HG02870 (cell line): Measurements from ENCODE around the gene MCOLN1.
"Not testable (repeated sequence)": the region's sequence is repeated elsewhere in the genome, so short reads cannot be mapped to it uniquely, and the experiment has no call there.

Experiments
- ATAC-seq: cut with Tn5 transposase; IDR thresholded peaks from one replicate; pipeline ENCODE4 v1.9.1; 2021; ENCODE audit warnings: mild to moderate bottlenecking, moderate library complexity; ENCODE audit not compliant: unreplicated experiment

MCOLN1 gene

GRCh38 chr19:7562646-7563393 lies 40.4 kb downstream of the MCOLN1 start:
- no peak for ATAC-seq

GRCh38 chr19:7564866-7565265 lies 42.4 kb downstream of the MCOLN1 start:
- no peak for ATAC-seq

GRCh38 chr19:7565332-7565731 lies 42.9 kb downstream of the MCOLN1 start:
- no peak for ATAC-seq

GRCh38 chr19:7570761-7571160 lies 48.3 kb downstream of the MCOLN1 start:
- ATAC-seq = no peak

GRCh38 chr19:7575434-7576040 lies 53.1 kb downstream of the MCOLN1 start:
- ATAC-seq = no peak

GRCh38 chr19:7577422-7577821 lies 55.0 kb downstream of the MCOLN1 start:
- ATAC-seq = not testable (repeated sequence)

- ATAC-seq = no peak
Measured at GRCh38 chr19:7578127-7578526, 55.7 kb downstream of the MCOLN1 start.

- no peak for ATAC-seq
Measured at GRCh38 chr19:7579182-7579581, 56.8 kb downstream of the MCOLN1 start.

- ATAC-seq = no peak
Measured at GRCh38 chr19:7582446-7582845, 60.0 kb downstream of the MCOLN1 start.
